Left ventricle myocardium superior (tissue), 1 donor: ENCODE data around the gene SYAP1. TPM values are rescaled to one million over a fixed set of nuclear protein-coding genes. Genes with fewer than 3 reads are reported as not detected.
"Not testable (repeated sequence)": the region's sequence is repeated elsewhere in the genome, so short reads cannot be mapped to it uniquely, and the experiment has no call there.

Experiments
- ATAC-seq: fragments of 200-7000 bp; cut with Tn5 transposase; one replicate; pipeline ENCODE4 v1.9.1; 2020; ENCODE audit warnings: mild to moderate bottlenecking, moderate library complexity
- DNase-seq: peaks from one replicate; pipeline ENCODE4 v3.0.0-alpha.2; 2020
- intact Hi-C: fragments of 100-400 bp; cut with micrococcal nuclease; formaldehyde crosslinking; loops from one replicate; pipeline ENCODE4 v1.11.0; 2022
- long read RNA-seq: library from polyadenylated mRNA; unstranded; transcript quantifications from one replicate; pipeline ENCODE4 v2.0.0, GENCODE V29; 2021
- total RNA-seq: library from RNA; stranded (reverse); fragmentation: NEBNext Ultra II Directional; extraction: Animal tissue kit (Norgen Biotek cat#: 25700); gene quantifications from one replicate; pipeline ENCODE4 v1.2.1, GENCODE V29; 2021
- donor health status: DM: no; HTN: yes; CAD: no; lungs with severe emphysema.

Gene SYAP1, protein sequence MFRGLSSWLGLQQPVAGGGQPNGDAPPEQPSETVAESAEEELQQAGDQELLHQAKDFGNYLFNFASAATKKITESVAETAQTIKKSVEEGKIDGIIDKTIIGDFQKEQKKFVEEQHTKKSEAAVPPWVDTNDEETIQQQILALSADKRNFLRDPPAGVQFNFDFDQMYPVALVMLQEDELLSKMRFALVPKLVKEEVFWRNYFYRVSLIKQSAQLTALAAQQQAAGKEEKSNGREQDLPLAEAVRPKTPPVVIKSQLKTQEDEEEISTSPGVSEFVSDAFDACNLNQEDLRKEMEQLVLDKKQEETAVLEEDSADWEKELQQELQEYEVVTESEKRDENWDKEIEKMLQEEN
- 17.5 TPM for total RNA-seq
- long read RNA-seq, full-length matches to known transcripts: 43 of 48 reads
- long read RNA-seq, partial matches to known transcripts: 2 of 48 reads
- long read RNA-seq, other reads (novel, unspliced or antisense): 3 of 48 reads

DNA sequence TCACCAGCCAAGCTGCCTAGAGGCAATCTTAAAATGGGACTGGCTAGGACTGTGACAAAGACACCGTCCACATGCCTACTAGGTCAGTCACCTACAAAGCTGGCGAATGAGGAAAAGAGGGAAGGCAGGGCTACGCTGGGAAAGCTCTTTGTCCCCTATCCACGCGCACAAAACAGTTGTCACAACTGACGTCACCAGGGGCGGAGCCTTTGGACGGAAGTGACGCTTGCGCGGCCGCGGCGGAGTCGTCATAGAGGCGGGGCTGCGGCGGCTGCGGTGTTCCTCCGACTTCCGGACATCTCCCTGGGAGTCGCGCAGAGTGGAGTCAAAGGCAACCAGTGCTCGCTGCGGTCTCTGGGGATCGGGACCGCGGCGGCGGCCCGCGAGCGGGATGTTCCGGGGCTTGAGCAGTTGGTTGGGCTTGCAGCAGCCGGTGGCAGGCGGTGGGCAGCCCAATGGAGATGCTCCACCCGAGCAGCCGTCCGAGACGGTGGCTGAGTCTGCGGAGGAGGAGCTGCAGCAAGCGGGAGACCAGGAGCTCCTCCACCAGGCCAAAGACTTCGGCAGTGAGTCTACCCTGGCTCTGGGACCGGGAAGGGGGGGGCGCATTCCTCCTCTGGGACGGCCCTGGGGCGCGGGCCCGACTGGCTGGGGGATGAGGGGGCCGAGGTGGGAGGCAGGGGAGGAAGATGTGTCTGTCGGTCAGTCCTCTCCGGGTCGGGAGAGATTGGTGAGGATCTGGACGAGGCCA is at the start of gene SYAP1:
Gene SYAP1 (plus strand): TSS at position 279 of the 751 bp plus-strand sequence. CDS start 113 bp downstream, at position 392.
- peak; percentile 94 for DNase-seq
- intact Hi-C loops: no loop called here
- peak; percentile 98 for ATAC-seq

DNA sequence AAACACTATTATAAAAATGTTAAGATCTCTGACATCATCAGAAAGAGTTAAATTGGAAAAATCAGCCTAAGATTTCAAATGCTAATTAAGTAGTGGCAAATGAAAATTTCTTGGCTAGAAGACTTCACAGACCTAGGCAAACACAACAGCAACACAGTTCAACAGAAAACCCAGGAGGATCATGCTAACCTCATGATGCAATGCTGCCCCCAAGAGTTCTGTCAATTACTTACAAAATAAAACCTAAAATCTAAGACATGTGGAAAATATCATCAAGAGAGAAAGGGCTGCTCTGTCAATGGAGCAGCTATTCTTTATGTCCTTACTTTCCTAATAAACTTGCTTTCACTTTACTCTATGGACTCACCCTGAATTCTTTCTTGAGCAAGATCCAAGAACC is 48.4 kb upstream of the SYAP1 start:
- ATAC-seq (peak; percentile 53), DNase-seq (no peak)
- intact Hi-C loops: no loop called here

DNA sequence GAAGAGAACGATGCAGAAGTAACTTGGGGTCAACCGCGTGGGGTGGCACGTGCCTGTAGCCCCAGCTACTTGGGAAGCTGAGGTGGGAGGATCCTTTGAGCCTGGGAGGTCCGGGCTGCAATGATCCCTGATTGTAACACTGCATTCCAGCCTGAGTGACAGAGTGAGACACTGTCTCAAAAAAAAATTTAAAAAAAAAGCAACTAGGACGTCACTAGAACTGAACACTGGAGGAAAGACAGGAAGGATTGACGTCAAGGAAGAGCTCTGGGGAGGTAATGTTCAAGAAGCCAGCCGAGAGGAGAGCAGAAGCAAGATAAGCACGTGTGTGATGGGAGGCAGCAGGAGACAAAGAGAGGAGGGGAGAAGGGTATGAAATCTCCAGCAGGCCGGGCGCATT is 40.7 kb upstream of the SYAP1 start:
- intact Hi-C loops: no loop called here
- DNase-seq (no peak), ATAC-seq (peak; percentile 29)

DNA sequence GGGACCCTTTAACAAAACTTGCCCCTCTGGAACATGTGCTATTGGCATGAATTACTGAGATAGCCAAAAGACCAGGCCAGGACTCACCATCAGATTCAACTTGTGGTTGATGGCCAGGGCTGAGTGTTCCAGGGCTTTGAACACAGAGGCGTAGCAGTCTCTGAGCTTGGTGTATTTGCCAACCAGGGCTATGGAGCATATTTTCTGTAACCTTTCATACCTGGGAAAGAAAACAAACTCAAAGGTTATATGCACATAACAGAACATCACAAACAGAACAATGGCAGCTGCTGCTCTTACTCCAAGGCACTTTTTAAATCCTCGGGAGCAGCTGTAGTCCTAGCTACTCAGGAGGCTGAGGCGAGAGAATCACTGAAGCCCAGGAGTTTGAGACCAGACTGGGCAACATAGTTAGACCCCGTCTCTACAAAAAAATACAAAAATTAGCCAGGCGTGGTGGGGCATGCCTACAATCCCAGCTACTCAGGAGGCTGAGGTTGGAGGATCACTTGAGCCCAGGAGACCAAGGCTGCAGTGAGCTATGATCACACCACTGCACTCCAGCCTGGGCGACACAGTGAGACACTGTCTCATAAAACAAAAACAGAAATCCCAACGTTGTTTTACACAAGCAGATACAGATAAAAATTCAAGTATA is 36.3 kb upstream of the SYAP1 start:
- intact Hi-C loops: no loop called here
- ATAC-seq (no peak), DNase-seq (no peak)

DNA sequence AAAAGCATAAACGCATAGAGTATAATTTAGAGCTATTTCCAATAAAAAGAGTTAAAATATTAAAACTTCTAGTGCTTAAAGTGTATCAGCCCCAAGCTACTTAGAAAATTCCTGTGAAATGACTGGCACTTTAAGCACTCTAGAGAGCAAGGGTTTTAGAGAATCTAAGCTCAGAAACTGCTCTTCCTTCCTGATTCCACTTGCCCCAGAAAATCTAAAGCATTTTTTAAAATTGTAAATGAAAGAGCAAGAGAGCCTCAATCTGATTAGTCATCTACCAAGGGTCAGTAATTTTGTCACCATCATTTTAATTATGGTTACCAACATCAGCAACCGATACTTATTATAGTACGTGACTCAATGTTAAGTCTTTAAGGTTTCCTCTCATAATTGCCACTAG is 31.9 kb upstream of the SYAP1 start:
- intact Hi-C loops: no loop called here
- ATAC-seq (no peak), DNase-seq (no peak)

DNA sequence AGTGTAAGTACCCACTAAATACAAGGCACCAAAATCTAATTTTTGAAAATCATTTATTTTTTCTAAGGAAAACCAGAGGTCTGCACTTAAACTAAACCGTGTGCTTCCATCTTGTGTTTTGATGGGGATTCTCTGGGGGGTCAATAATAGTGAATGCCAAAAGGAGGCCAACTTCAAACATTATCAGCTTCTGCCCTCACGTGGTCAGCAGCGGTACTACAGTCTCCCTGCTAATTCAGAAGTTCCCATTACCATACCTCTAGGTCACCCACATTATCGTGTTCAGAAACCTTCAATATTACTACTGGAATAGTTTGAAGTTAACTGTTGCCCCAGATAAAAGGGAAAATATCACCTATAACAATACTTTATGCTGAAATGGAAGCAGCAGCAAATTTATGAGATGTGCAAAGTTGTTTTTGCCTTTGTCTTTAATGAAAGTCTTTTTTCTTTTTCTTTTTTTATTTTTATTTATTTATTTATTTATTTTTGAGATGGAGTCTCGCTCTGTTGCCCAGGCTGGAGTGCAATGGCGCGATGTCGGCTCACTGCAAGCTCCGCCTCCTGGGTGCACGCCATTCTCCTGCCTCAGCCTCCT is 24.2 kb upstream of the SYAP1 start:
- ATAC-seq: no peak
- intact Hi-C loops: no loop called here
- DNase-seq: peak; percentile 64

DNA sequence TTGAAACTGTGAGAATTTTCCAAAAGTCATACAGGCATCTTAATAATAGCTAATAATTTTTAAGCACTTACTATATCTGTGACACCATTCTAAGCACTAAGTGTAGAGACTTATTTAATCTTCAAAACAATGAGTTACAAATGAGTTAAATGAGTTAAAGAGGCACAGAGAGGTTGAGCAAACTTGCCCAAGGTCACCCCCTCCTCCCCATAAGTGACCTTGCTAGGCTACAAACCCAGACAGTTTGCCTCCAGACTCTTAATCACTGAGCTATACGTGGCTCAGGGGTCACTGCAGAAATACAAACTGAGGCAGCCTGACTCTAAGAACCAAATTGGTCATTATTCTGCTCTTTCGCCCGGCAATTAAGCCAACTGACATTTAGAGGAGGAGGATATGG is 22.5 kb upstream of the SYAP1 start:
- no peak for ATAC-seq
- intact Hi-C loops: no loop called here
- no peak for DNase-seq

DNA sequence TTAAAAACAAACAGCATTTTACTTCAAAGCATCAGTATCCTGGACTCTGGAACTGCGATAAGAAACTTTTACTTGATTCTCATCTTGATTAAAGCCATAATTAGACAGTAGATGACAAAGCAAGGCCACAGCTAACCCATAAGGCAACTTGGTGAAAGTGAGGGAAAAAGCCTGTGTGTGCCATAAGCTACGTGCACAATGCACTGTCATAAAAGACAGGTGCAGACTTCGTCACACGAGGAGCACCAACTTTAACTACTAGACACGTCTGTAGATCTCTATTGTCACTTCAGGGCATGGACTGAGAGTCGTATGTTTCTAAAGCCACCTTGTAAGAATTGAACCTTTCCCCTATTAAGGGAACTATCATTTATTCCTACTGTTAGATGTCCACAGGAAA is 20.0 kb upstream of the SYAP1 start:
- intact Hi-C loops: no loop called here
- no peak for ATAC-seq

DNA sequence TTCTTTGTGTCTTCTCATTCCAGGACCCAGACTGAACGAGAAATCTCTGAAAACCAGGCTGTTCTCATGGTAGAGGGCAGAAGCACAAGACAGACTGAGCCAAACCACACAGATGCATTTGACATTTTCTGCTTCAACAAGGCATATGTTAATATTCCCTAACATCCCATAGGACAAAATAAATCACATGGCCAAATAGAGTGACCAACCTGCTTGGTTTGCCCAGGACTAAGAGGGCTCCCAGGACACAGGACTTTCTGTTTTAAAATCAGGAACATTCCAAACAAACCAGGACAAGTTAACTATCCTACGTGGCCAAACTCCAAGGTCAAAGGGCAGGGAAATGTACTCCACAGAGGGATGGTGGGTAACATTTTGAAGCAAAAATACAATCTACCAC is 18.7 kb upstream of the SYAP1 start:
- no peak for DNase-seq
- no peak for ATAC-seq

More for the DNA sequence above, 20.0 kb upstream of the SYAP1 start:
- no peak for DNase-seq

DNA sequence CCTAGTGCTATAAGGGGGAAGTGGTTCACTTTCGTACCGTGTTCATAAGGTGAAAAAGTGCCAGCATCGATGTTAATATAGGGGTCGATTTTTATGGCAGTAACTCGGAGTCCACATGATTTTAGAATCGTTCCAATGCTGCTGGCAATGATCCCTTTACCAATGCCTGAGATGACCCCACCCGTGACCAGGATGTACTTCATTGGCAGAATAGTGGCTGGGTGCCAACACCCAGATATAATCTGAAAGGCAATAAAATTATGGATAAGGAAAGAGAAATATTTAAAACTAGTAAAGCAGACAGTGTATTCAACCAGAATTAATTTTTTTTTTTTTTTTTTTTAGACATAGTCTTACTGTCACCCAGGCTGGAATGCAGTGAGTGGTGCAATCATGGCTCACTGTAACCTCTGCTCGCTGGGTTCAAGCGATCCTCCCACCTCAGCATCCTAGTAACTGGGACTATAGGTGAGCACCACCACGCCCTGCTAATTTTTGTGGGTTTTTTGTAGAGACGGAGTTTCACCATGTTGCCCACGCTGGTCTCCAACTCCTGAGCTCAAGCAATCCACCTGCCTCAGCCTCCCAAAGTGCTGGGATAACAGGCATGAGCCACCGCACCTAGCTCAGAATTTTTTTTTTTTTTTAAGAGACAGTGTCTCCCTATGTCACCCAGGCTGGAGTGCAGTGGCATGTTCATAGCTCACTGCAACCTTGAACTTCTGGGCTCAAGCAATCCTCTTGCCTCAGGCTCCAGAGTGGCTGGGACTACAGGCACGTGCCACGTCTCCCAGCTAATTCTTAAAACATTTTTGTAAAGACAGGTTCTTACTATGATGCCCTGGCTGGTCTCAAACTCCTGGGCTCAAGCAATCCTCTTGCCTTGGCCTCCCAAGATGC is 16.5 kb upstream of the SYAP1 start:
- no peak for DNase-seq
- intact Hi-C loops: no loop called here
- no peak for ATAC-seq

More for the DNA sequence above, 18.7 kb upstream of the SYAP1 start:
- intact Hi-C loops: no loop called here

DNA sequence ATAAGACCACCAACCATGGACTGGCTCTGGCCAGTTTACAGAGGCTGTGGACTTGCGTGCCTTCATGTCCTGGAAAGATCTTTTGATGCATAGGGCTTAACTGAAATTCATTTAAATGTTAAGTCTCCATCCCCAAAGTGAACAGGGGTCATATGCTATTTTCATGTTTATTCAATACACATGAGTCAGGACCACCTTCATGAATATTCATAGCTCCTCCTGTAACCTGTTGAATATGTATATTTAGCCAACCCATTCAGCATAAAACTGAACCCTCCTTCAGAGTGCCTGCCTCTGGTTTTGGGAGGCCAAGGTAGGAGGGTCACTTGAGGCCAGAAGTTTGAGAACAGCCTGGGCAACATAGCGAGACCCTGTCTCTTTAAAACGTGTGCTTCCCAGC is 14.0 kb upstream of the SYAP1 start:
- intact Hi-C loops: no loop called here

DNA sequence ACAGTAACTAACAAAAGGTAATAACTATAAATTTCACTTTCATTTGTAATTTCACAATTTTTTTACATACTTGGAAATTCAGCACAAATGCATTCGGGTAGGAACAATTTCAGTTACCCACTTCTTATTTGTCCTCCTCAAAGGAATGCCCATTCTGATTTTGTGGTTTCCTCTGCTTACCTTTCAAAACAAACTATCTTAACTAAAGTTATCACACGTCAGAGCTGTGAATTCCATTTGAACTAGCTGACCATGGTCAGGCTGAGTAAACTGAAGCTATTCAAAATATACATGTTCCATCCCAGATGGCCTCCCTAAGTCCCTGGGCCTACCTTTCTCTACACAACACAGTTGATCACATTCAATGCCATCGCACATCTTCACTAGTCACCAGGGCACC is 11.4 kb upstream of the SYAP1 start:
- intact Hi-C loops: no loop called here
- ATAC-seq (no peak), DNase-seq (no peak)

More for the DNA sequence above, 14.0 kb upstream of the SYAP1 start:
- DNase-seq (no peak), ATAC-seq (no peak)

DNA sequence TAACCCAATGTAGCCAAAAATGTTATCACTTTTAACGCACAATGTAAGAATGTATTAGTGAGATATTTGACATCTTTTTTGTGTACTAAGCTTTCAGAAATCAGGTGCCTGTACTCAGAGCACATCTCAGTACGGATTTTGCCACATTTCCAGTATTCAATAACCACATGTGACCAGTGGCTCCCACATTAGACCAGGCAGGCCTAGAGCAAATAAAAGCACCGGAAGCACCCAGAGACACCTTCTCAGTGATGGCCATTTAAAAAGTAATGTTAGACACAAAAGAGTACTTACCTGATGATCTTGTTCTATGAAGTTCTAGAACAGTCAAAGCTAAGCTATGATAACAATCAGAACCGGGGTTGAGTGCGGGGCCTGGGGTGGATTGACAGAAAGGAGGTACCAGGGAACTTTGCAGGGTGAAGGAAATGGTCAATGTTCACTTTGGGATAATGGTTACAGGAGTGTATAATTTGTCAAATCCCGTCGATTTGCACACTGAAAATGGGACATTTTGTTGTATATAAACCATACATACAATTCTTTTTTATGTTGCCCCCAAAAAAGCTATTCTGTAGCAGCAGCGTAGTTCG is 8.1 kb upstream of the SYAP1 start:
- intact Hi-C loops: no loop called here
- ATAC-seq (no peak), DNase-seq (no peak)

DNA sequence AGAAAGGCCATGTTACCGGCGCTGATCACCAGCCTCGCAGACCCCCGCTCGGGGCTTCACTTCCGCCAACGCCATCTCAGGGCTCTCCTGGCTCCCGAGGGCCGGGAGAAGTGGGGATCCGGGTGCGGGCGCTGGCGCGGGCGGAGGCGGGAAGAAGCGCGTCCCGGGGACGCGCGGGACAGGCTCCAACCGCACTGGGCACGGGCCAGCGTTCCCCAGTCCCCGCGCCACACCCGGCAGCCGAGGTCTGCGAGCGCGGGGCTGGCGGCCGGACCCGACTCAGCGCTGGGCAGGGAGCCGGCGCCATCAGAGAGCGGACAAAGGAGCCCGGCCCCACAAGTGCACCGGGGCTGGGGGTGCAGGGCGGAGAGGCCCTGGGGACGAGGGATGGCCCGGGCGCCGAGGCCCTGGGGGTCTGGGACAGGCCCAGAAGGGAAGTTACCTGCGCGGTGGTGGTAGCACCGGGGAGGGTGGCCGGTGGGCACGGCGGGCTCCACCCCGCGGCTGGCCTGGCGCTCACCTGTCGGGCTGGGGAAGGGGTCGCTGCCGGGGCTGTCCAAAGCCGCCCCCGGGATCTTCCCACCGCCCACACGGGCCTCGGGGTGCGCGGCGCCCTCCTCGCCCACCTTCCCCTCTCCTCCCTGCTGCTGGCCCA is 7.4 kb upstream of the SYAP1 start:
- ATAC-seq (peak; percentile 82), DNase-seq (peak; percentile 42)
- intact Hi-C loops: no loop called here

DNA sequence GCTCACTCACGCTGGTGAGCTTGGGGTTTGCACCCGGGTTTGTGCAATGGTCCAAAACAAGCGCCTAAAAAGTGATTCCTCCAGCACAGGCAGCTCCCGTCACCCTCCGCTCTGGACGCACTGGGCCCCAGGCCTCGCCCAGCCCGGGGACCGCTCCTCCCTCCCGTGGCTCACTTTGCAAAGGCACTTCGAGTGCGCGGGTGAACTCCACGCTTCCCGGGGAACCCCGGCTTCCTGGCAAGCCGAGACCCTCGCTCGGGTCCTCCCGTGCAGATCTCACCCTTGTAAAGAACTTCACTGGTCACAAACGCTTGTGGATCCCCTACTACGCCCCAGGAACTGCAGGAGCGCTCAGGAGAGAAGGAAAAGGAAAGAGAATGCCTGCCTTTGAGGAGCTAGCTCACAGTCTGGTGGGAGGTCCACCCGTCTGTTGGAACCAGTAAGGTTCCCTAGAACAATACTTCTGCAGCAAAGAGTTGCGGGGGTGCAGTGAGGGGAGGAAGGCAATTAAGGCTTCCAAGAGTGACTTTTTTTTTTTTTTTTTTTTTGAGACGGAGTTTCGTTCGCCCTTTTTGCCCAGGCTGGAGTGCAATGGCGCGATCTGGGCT is 6.8 kb upstream of the SYAP1 start, which contains the start of gene CTPS2:
Gene CTPS2 (minus strand): TSS at position 122 of the 608 bp plus-strand sequence. CDS start 9,767 bp downstream, outside the sequence.
- DNase-seq (peak; percentile 74), ATAC-seq (peak; percentile 96)
- intact Hi-C loops: no loop called here

DNA sequence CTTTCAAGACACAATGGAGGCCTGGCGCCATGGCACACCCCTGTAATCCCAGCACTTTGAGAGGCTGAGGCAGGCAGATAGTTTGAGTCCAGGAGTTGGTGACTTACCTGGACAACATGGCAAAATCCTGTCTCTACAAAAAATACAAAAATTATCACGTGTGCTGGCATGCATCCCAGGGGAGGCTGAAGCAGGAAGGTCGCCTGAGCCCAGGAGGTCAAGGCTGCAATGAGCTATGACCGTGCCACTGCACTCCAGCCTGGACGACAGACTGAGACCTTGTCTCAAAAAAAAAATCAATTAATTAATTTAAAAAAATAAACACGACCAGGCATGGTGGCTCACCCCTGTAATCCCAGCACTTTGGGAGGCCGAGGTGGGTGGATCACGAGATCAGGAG is 4.9 kb upstream of the SYAP1 start:
- ATAC-seq: no peak
- intact Hi-C loops: no loop called here
- no peak for DNase-seq

DNA sequence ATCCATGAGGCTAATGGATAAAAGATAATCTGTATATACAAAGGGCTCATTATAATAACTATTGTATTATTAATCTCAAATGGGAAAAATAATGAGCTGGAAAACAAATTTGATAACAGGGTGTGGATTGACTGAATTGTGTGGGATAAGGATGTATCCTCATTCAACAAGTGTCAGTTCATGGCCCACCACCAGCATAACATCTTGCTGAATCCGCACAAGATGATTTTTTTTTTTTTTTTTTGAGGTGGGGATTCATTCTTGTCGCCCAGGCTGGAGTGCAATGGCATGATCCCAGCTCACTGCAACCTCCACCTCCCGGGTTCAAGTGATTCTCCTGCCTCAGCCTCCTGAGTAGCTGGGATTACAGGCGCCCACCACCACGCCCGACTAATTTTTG is 3.8 kb upstream of the SYAP1 start:
- DNase-seq, intact Hi-C loops, ATAC-seq: not testable (repeated sequence)
